GM18511 (cell line): Measurements from ENCODE around the gene MATK.

ENCODE experiments used
- ATAC-seq: cut with Tn5 transposase; IDR thresholded peaks from one replicate; pipeline ENCODE4 v1.9.1; 2021; ENCODE audit warnings: mild to moderate bottlenecking, moderate library complexity; ENCODE audit not compliant: unreplicated experiment

Gene MATK

DNA sequence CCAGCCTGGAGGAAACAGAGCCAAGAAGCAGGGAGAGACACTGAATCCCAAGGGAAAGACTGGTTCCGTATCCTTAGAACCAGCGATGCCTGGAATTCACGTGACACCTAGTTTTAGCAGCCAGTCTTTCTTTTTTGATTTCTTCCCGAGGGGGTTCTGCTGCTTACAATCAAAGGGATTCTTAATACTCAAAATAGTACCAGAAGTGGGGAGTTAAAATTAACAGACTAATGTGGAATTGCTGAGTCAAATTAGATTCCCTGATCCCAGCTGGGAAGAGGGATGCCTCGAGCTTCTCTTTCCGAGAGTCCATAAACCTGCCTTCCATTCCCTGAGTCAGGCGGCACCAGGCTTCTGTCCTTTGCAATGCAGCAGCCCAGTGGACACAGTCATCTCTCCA, 4.8 kb upstream of the MATK start:
- ATAC-seq: no peak

DNA sequence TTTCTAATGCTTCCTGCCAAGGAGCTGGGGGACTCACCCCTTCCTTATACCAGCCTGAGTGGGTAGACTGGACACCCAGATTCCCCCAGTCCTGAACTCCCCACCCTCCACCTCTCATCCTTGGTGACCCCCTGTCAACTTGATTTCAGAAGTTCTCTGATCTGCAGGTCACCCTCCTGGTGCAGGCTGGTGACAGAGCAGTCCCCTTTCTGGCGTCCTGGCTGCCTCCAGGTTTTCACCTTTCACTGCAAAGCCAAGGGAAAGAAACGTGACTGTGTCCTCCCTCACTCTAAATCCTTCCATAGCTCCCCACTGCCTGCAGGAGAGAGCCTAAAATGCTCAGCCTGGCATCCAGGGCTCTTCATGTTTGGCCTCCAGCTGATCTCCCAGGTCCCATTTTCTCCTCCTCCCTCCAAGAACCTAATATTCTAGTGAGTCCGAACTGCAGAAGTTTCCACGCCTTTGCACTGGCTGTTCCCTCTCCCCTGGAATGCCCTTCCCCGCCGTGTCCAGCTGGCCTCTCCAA, 4.1 kb upstream of the MATK start:
- ATAC-seq: no peak

GRCh38 chr19:3788996-3789778, 3.0 kb upstream of the MATK start:
- ATAC-seq: no peak

GRCh38 chr19:3785451-3785937, 687 bp downstream of the MATK start:
- ATAC-seq: no peak

DNA sequence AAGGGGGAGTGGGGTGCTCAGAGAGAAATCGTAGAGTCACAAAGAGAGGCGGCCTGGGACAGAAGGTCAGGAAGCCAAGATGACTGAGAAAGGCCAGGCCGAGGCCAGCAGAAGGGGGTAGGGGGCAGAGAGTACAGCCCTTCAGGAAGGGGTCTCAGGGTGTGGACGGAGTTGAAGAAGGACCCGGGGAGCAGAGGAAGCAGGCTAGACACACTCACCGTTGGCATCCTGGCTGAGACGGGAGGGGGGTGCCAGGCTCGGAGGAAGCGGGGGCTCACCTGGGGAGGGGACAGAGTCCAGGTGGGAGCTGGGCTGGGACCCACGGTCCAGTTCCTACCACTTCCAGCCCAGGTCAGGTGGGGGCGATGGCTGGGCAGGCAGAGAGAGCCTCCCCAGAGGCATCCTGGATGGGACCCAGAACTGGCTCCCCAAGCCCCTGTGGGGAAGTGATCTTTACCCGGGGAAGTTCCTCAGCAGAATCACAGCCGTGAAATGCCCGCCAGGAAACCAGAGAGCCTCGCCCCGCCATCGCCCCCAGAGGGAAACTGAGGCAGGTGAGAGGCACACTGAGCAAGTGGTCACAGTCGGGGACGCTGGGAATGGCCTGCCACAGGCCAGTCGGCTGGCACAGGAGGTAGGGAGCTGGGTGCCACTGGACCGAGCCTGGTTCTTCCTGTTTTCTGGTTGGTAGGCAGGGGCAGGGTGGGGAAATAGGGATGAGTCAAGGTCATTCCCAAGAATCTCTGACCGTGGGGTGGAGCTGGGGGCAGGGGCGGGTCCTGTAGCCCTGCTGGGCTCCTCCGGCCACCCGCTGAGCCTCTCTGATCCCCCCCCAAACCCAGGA, 1.4 kb downstream of the MATK start:
- no peak for ATAC-seq

DNA sequence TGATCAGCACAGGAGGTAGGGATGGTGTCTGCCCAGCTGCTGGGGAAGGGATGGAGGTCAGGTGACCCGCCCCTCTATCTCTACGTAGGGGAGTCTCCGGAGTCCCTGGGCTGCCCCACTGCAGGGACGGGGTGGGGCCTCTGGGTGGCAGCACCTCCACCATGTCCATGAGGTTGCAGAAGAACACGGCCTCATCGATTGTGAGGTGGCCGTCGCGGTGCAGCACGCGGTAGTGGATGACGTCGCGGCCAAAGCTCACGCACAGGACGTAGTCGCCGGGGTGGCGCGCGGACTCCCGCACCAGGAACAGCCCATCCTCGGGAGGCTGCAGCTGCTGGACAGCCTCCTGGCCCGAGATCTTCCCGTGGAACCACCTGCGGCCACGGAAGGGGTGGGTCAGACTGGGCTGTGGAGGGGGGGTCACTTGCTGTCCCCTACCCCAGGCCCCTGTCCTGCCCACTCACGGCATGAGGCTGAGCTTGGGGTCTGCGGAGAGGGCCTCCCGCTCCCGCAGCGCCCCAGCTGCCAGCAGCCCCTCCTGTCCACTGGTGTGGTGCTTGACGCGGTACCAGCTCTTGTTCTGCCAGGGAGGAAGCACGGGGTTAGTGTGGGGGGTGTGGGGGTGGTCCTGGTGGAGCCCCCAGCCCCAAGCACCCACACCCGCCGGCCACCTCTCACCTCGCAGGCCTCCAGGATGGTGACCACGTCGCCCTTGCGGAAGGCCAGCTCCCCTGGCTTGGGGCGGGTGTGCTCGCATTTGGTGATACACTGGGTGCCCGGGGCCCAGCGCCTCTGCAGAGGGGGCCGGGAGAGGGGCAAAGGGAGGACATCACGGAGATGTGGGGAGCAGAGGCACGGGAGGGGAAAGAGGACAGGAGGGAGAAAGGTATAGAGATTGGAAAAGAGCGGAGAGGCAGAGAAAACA, 2.3 kb downstream of the MATK start:
- no peak for ATAC-seq

- ATAC-seq: no peak
These were observed 3.3 kb downstream of the MATK start for GRCh38 chr19:3782903-3783302.

GRCh38 chr19:3782330-3782729, 3.9 kb downstream of the MATK start:
- ATAC-seq: no peak

DNA sequence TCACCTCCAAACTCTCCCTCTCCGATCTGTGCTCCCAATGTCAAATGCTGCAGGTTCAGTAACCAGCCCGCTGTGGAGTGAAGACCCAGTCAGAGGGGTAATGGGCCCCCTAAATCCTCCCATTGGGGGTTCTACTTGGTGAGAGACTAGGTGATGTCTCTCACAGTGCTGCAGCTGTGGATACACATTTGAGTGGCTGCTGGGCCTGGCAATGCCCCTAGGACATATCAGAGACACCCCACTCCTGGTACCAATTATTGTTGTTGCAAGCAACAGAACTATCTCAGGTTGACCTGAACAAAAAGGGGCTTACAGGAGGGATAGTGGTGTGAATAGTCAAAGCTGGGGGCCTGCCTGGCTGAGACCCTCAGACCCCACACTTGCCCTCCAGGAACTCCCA, 4.6 kb downstream of the MATK start:
- ATAC-seq: no peak

- no peak for ATAC-seq
These were observed 5.3 kb downstream of the MATK start for GRCh38 chr19:3780786-3781304.

GRCh38 chr19:3778899-3779723, 7.1 kb downstream of the MATK start:
- ATAC-seq: no peak

GRCh38 chr19:3778104-3778867, 7.9 kb downstream of the MATK start:
- ATAC-seq: no peak

GRCh38 chr19:3776479-3777040, 9.6 kb downstream of the MATK start:
- no peak for ATAC-seq

DNA sequence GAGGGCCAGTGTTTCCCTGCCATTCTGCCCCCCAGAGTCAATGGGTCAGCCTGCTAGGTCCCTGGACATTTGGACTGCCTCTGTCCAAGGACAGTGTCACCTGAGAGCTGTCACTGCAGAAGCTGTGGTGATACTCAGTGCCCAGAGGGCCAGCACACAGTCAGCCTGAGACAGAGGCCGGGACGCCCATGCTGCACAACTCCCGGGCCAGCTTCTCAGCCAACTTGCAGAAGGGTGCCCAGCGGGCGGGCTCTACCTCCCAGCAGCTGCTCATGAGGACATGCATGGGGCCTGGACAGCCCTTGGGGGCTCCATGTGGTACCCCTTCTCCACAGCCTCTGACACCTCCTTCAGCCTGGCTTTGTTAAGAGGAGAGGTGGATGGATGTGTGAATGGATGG, 10.3 kb downstream of the MATK start:
- no peak for ATAC-seq

- no peak for ATAC-seq
These were observed 10.8 kb downstream of the MATK start for GRCh38 chr19:3775374-3775711.

- no peak for ATAC-seq
These were observed 11.4 kb downstream of the MATK start for GRCh38 chr19:3774621-3775373.

DNA sequence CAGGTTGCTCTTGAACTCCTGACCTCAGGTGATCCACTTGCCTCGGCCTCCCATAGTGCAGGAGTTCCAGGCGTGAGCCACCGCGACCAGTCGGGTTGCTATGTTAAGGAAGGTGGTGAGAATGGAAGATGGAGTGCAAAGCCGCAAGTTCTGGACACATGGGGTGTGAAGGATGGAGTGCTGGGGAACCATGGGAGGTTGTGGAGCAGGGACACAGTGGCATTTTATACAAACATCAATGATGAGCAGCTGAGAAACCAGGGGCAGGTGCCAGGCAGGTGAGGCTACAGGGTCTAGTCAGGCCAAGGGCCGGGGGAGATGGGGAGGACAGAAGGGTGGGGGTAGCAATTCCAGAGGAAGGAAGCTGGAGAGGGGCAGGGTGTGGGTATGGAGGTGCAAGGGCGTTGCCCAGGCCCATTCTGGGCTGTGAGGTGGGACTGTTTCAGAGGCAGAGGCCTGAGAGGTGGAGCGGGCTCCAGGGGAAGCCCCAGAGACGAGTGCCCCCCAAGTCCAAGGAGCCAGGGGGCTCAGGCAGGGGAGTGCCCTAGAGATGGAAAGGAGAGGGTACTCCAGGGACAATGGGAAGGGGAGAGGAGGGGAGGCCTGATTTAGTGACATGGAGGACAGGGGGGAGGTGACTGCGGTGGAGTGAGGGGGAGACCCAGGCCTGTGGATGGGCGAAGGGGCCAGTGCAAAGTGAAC, 12.2 kb downstream of the MATK start:
- ATAC-seq: no peak
